NCI-H1092 (cell line): Measurements from ENCODE around the gene AGBL1.
"Not testable (repeated sequence)": the region's sequence is repeated elsewhere in the genome, so short reads cannot be mapped to it uniquely, and the experiment has no call there.

Experiments
- DNase-seq: peaks from one replicate; lab custom pipeline; 2025; lab: John Stamatoyannopoulos, UW

The AGBL1 gene

DNA sequence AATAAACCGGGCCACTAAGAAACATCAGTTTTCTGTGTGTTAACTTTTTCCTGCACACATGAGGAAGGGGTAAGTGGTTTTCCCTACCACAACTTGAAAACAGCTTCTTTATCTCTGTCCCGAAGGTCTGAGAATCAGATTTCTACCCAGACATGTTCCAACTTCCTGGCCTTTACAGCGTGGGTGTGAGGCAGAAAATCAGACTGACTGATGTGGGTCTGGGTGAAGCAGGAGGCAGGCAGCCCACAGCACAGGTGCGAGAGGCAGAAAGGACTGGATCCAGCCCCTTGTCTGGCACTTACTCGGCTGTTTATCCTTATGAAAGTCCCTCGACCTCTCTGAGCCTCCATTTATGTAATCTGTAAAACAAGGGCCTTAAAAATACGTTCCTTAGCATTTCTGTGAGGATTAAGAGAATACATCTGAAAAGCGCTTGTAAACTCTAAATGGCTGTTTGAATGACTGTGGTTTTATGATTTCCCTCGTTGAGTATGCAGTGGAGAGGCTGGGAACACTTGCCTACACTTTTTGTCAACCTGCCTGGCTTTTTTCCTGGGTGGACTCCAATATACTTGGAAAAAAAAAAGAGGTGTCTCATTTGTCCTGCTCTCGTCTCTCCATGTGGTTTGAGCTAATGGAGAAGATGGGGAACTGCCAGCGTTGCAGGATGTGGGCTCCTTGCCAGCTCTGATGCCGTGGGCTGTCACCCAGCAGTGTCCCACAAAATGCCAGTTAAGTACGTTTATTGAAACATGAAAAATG, 3.1 kb downstream of the AGBL1 start:
- no peak for DNase-seq

DNA sequence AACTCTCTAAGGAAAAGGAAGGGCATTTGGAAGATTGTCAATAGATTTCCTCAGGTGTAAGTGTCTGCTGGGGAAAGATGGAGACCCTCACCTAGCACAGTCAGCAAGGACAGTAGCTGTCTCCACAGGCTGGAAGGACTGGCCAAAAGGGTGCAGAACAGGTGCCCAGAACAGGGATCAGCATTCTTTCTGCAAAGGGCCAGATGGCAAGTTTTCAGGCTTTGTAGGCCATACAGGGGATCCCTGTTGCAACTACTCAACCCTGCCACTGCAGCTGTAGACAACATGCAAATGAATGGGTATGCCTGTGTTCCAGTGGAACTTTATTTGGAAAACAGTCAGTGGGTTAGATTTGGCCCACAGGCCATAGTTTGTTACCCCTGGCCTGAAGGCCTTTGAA, 8.1 kb downstream of the AGBL1 start:
- no peak for DNase-seq

DNA sequence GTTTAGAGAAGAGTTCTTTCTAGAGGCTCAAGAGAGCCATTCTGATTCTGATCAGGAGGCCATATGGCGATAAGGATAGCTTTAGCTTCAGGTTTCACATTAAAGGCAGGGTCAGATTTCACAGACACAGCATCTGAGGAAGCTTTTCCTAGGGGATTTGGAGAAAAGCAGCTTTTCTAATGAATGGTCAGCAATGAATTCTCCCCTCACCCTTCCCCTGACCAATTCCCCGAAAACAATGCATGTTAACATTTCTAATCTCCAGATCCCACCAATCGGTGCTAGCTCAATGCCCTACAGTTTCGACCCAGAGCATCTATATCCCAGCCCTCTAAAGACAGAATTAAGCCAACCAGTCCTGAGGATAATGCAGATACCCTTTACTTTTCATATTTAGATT, 9.8 kb downstream of the AGBL1 start:
- DNase-seq: no peak

DNA sequence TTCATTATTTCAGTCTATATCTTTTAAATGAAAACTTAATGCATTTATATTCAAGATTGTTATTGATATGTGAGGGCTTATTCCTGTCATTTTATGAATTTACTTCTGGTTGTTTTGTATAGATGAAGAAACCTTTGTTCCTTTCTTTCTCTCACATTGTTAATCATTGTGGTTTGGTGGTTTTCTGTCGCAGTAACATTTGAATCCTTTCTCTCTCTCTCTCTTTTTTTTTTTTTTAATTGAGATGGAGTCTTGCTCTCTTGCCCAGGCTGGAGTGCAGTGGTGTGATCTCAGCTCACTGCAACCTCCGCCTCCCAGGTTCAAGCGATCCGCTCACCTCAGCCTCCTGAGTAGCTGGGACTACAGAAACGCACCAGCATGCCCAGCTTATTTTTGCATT, 22.1 kb downstream of the AGBL1 start:
- DNase-seq: no peak

DNA sequence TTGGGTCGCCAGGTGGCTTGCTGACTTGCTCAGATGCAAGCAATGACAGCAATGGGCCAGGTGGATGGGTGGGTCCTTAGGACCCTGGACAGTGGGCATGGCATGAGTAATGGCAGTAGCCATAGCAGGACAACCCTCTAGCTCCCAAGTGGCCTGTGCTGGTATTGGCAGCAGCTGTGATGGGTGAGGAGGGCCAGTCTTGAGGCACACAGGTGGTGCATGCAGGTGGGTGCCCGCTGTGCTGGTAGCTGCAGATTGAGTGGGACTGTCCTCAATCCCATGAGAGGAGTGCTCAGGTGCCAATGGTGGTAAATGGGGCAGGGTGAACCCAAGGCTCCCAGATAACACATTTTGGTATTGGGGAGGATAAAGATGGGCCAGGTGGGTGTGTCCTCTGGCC, 24.2 kb downstream of the AGBL1 start:
- DNase-seq: no peak

DNA sequence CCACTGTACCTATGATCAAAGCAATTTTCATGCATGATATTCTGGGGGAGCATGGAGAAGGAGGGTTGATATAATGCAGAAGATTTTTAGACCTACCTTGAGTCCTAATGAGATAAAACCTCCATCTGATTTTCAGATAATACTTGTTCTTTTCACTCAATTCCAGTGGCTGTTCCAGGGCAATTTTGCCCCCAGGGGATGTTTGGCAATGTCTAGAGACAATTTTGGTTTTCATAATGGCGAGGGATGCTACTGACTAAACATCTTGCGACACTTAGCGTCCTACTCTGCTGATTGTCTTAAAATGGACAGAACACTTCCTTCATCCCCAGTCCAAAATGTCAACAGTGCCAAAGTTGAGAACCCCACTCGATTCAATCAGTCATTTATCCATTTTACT, 26.6 kb downstream of the AGBL1 start:
- no peak for DNase-seq

DNA sequence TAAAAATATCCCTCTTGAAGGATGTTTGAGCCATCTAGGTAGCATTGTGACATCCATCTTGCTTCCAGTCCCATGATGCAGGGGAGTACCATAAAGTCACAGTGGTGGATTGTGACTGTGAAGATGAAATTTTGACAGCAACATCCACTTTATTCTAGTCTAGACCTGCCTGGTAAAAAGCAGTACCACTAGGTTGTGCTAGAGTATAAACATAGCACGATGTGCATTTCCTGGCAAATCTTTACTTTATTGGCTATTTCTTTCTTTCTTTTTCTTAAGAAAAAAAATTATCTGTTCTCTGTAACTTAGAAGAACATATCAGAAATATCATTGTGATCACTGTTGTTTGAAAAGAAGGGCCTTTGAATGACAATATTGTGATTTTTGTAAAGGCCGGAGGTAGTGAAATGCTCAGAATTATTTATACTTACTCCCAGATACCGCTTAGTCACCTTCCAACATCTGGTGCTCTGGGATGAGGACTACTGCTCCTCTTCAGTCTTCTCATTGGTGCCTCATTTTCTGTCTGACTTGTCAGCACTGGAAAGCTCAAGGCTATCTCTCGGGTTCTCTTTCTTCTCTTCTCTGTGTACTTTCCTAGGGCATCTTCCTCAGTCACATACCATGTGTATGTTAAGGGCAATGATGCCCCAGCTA, 35.6 kb downstream of the AGBL1 start:
- DNase-seq: no peak

DNA sequence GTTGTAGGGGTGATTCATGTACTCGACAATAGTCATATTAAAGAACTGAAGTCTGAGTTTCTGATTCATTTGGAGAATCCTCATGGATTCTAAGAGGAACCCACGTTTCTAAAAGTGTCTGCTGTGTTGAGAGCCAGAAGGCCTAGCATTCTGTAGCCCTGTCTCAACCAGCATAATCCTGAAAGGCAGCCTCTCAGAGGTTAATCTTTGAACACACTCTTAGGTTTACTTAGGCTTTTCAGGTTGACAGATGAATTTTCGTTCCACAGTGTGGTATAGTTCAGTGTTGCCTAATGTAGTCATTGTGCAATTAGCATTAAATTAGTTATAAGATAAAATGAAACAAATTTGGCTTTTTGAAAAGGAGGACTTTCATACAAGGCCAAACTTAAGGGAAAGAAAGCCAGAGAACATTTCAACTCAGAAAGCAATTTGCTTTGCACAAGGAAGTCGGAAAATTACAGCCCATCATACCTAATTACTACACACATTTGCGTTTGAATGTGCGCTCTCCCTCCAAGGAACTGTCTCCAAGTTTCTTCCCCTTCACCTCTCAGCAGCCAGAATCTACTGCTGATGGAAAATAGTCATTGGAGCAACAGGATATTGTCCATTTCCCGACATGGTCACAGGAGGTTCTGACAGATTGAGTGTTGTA, 42.0 kb downstream of the AGBL1 start:
- no peak for DNase-seq

DNA sequence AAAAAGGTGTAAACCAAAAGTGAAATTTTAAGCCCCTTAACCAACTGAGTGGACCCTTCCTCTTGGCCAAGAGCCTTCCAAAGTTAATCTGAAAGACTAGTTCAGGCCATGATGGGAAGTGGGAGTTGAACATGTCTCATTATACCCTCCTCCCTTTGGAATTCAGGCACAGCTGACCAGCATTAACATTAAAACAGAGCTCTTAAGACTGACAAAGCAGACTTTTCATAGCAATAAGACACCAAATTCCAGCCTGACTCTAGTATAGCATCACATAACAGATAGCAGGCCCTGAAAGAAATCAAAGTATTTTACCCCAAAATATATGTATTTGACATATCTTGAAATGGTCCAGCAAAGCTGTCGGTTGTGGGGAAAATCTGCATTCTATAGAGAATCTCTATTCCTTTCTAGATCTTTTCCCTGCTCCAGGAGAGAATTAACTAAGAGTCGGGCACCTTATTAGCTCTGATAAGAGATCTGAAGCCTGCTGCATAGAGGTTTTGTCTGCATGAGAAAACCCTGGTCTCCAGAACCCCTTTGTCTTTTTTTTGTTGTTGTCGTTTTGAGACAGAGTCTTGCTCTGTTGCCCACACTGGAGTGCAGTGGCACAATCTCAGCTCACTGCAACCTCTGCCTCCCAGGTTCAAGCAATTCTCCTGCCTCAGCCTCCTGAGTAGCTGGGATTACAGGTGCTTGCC, 43.2 kb downstream of the AGBL1 start:
- not testable (repeated sequence) for DNase-seq

DNA sequence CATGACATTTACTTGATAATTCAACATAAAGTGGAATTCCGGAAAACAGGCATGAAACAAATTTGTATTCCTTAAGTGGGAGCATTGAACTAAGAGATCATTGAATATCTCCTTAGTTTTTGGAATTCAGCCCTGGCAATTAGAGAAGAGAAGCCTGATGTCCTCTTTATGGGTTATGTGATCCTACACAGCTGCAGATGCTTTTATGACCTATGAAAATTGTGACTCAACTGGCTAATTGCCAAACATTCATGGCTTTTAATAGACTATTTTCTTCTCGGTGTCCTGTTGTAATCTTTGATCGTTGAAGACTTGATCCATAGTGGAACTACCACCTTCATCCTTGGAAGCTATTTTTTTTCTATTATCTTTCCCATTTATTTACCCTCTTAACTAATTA, 46.1 kb downstream of the AGBL1 start:
- DNase-seq: no peak

DNA sequence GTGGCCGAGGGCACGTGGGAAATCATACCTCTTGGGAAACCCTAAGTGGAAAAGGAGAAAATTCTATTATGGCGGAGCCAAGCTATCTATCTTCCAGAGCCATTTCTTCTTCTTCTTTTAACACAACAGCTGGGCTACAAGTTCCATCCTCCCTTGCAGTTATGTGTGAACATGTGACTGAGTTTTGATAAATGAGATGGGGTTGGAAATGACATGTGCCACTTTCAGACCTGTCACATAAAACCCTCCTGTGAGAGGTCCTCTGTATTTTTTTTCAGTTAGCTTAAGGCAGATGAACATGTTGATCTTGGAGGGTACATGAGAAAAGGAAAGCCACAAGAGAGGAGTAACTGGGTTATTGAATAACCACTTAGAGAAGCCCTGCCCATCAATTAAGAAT, 47.9 kb downstream of the AGBL1 start:
- no peak for DNase-seq

DNA sequence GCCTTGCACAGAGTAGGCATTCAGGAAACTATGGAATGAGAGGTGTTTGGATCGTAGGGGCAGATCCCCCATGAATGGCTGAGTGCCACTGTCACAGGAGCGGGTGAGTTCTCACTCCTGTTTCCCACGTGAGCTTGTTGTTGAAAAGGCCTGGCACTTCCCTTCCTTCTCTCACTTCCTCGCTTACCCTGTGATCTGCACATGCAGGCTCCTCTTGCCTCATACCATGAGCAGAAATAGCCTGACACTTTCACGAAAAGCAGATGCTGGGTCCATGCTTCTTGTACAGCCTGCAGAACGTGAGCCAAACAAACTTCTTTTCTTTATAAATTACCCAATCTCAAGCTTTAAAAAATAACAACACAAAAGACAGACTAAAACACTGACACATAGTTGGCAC, 55.4 kb downstream of the AGBL1 start:
- DNase-seq: no peak

DNA sequence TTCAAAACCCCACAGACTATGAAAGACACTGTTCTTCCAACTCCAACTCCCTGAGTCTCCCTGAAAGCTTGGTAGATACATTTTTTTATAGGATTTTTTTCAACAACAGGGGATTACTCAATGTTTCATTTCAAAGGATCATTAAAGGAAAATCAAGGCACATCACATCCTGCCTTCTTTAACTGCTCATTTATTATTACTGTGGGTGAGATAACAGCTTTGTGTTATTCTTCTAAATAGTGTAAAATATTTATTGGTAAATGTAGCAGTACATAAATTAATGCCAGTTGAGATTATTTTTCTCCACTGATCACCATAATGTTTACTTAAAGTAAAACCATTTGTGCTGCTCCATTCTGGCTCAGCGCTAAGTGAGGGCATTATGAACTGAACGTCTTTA, 57.2 kb downstream of the AGBL1 start:
- no peak for DNase-seq

DNA sequence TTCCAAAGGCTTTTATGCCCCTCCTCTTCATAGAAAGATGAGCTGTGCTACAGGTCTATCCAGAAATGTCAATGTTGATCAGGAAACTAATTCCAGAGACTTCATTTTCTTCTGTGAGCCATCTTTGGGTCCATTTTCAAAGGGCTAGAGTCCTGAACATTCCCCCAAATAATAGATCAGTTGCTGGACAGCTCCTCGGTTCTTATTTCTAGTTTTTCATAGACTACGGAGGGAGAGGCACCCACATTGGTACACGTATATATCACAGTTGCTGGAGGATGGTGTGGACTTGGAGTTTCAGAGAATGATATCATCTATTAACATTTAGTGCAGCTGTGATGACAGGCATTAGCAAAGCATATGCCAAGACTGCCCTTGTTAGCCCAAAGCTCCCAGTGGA, 59.1 kb downstream of the AGBL1 start:
- DNase-seq: no peak

DNA sequence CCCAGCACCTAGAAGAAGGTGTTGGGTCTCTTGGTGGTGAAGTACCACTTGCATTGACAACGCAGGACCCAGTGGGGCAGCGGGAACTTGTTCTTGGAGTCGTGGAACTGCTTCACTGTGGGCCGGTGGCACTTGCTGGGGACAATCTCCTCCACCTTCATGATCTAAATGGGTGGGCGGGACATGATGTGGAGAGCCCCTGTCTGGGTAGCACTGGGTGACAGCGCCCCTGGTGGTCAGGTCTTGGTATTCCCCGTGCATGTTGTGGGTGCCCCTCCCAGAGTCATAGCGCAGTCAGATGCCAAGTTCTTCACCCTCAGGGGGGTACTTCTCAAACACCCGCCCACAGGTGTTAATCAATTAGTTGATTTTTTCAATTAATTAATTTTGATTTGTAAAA, 60.2 kb downstream of the AGBL1 start:
- DNase-seq: no peak

DNA sequence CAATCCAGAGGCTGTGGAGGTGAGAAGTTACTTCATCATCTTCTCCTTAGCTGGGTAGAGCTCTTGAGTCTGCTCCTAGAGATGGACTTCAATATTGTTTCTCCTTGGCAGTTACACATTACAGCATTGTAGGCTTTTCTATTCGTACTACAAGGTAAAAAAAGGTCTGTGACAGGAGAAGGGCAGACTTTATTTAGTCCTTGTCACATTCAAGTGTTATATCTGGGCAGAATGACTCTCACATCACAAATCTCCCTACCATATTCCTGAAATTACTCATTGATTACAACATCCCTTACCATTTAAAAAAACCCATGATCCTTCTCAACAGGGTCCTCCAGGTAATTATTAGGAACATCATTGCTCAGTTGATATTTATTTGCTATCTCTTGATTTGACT, 75.0 kb downstream of the AGBL1 start:
- no peak for DNase-seq

DNA sequence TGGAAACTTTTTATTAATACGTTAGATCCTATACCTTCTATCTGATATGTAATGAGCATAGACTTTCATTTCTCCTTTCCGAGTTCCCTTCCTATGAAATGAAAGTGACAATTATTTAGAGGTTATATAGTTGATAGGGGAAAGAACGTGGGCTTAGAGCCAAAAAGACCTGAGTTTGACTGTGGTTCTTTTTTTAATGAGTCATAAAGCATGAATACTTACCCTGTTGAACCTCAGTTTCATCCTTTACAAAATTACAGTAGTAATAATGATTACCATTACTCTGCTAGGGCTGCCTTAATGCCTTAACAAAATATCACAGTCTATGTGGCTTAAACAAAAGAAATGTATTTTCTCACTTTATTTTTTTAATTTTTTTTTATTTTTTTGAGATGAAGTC, 75.9 kb downstream of the AGBL1 start:
- no peak for DNase-seq

DNA sequence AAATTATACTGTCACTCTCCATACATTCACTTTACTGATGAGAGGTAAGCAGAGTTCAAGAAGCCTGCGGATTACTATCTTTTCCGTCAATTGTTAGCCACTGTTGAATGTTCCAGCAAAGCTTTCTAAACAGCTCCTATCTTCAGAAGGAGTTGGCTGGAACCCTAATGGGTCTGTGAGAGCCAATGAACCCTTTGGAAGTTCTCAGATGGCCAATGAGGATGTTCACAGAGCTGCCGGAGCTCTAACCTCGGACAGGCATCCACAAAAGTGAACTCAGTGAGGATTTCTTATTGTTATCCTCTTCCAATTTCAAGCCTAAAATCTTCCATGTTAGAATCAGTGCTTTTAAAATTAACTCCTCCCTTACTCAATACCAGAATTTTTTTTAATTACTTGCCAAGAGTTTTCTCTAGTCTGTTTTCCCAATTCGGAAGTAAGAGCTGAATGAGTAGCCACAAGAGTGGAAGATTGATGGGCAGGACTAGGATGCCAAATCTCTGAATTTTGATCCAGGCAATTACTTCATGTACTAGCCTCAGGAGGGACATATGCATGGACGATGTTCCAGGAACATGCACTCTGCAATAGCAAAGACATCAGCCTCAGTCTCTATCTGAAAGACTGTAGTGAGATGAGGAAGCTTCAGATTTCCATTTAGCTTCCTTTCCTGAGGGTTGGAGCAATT, 78.1 kb downstream of the AGBL1 start:
- no peak for DNase-seq

DNA sequence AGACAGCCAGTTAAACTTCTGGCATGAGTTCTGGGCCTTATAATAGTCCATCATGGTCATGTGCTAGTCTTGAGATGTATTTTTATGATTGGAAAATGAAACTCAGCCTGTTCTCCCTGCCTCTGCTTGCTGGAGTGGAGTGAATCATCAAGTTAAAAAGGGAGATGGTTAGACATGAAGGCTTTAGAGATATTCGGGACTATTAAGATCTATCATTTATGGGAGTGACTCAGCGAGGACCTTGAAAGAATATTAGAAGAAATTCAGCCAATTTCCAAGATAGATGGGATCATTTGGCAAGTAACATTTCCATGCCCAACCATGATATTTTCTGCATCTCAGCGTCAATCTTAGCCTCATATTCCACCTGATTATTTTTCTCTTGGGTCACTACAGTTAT, 79.8 kb downstream of the AGBL1 start:
- no peak for DNase-seq

DNA sequence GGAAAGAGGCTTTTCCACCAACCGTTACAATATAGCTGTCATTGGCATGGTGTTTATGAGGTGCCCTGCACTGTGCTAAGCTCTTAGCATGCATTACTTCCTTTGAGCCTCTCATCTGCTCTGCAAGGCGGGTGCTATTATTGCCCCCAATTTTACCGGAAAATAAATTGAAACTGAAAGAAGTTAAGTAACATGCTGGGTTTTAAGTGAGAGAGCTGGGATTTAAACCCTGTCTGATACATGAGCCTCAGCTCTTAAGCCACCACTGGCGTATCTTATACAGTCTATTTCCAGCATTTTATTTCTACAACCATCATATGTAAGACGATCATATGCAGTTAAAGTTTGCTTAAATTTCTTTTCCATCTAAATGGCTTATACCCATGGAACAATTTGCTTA, 81.6 kb downstream of the AGBL1 start:
- DNase-seq: no peak

DNA sequence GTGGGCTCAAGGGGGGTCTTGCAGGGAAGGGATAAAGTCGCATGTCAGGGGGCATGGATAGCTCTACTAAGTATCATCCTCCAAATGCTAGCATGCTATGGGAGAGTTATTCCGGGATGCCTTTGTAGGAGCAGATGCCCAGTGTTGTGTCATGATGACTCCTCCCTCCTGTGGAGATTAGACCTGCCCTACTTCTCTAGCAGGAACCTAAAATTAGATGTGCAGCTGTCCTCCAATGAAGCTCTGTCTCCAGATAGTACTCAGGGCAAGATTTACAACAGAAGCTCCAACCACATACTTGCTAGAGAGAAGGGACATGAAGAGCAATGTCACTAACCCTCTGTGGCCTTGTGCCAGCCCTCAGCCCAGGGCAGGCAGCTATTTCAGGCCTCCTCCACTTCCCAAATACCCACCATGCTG, 82.5 kb downstream of the AGBL1 start:
- no peak for DNase-seq

DNA sequence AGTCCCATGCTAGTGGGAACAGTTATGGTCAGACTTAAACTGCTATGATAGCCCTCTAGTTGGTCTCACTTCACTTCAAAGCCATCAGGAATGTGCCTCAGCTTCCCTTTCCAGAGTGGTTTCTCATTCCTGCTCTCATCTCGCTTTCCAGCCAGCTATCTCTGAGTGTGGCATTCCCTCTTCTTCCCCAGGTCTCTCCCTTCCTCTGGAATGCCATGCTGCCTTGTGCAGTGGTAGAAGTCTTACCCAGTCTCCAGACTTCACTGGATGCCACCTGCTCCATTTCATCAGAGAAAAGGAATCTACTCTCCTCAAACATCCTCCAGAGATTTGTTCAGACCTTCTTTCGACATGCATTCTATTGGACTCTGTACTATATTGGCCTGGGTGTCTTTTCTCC, 83.0 kb downstream of the AGBL1 start:
- DNase-seq: no peak
